Measurements from ENCODE around the gene EIF2D. TPM values are rescaled to one million over a fixed set of nuclear protein-coding genes. Genes with fewer than 3 reads are reported as not detected.

EIF2D gene
- total RNA-seq, 1 experiment from 2014 or later: 110 TPM

DNA sequence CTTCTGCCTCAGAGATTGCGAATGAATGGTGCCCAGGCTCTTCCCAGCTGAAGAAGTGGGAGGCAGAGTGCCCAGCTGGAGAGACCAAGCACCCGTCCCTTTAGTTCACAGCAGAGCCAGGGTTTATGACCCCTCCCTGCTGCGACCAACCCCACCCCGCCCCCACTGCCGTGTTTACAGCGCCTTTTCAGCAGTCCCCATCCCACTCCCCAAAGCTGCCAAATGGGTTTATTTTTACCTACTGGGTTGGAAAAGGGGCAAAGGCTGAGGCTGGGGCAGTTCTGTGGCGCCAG is 46.7 kb upstream of the EIF2D start:
- no peaks in the 10 kb centered on the region for H3K9me3 Mint-ChIP-seq (ENCODE audit: unreplicated experiment)
- TF ChIP-seq, protein P1, sequence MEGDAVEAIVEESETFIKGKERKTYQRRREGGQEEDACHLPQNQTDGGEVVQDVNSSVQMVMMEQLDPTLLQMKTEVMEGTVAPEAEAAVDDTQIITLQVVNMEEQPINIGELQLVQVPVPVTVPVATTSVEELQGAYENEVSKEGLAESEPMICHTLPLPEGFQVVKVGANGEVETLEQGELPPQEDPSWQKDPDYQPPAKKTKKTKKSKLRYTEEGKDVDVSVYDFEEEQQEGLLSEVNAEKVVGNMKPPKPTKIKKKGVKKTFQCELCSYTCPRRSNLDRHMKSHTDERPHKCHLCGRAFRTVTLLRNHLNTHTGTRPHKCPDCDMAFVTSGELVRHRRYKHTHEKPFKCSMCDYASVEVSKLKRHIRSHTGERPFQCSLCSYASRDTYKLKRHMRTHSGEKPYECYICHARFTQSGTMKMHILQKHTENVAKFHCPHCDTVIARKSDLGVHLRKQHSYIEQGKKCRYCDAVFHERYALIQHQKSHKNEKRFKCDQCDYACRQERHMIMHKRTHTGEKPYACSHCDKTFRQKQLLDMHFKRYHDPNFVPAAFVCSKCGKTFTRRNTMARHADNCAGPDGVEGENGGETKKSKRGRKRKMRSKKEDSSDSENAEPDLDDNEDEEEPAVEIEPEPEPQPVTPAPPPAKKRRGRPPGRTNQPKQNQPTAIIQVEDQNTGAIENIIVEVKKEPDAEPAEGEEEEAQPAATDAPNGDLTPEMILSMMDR (IDR thresholded peaks at IDR 0.05; ENCODE audit: unreplicated experiment): no peak
- intact Hi-C loops (cut with micrococcal nuclease): no loop called here
- ChIA-PET CTCF (interaction anchor here (0.6 to 36.8 kb wide), 8 partner anchors 2 to 419 kb away, joined by 3 to 1191 read pairs (median 6); partner anchors contain the start of genes DYRK3 and EIF2D), POLR2A (interaction anchor here (1.2 to 13.3 kb wide), 4 partner anchors 10 to 47 kb away, joined by 4 to 193 read pairs (median 7); partner anchors contain the start of genes DYRK3 and EIF2D)
- H3K27me3 Mint-ChIP-seq (ENCODE audit: insufficient read depth, unreplicated experiment): peaks cover 13% of the 10 kb centered on the region
- no peak for DNase-seq (ENCODE audit: unreplicated experiment)
- H3K4me3 Mint-ChIP-seq (ENCODE audit: unreplicated experiment): no peak overlapping the region
- BruUV-seq (replicated peaks): no TSS peak
- no peak overlapping the region for H3K27ac Mint-ChIP-seq (ENCODE audit: low read depth, unreplicated experiment)
- peaks cover 6% of the 10 kb centered on the region for H3K4me1 Mint-ChIP-seq (ENCODE audit: insufficient read depth, unreplicated experiment)
- no peaks in the 10 kb centered on the region for H3K36me3 Mint-ChIP-seq (ENCODE audit: insufficient read depth, unreplicated experiment)

DNA sequence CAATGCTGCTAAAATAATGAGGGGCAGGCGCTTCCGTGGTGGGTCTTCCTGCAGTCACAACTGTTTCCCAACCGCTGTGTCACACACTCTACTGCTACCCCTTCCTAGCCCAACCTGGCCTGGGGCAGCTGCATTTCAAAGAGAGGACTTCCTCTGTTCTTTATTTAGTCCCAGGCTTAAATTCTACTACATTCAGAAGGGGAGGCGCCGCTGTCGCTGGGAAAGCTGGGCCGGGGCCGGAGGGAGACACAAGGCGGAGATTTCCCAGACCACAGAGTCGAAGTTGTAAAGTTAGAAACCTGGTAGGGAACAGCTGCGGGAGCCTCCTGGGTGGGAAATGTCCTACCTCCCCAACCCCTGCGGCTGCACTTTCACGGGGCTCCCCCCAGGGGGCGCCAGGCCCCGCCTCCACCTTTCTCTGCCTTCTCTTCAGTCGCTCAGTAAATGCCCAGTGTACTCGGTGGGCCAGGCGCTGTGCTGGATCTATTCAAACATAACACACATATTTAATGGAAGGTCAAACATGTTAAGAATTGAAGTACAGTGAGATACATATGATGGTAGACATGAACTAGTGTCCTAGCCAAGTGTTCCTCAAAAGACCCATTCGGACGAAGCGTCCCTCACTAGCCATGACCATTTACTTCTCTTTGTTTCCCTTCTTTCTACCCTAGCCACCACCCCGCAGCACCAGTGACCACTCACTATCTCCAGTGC is 46.2 kb upstream of the EIF2D start:
- Mint-ChIP-seq H3K9me3 (ENCODE audit: unreplicated experiment) (no peaks in the 10 kb centered on the region), H3K27me3 (ENCODE audit: insufficient read depth, unreplicated experiment) (peaks cover 13% of the 10 kb centered on the region), H3K36me3 (ENCODE audit: insufficient read depth, unreplicated experiment) (peaks cover 3% of the 10 kb centered on the region), H3K4me1 (ENCODE audit: insufficient read depth, unreplicated experiment) (peaks cover 6% of the 10 kb centered on the region), H3K27ac (ENCODE audit: low read depth, unreplicated experiment) (no peak overlapping the region), H3K4me3 (ENCODE audit: unreplicated experiment) (no peak overlapping the region)
- no peak for DNase-seq (ENCODE audit: unreplicated experiment)
- TF ChIP-seq, protein P1 (IDR thresholded peaks at IDR 0.05; ENCODE audit: unreplicated experiment): peak; percentile 89
- no TSS peak for BruUV-seq (replicated peaks)
- ChIA-PET CTCF (interaction anchor here (0.6 to 36.8 kb wide), 9 partner anchors 2 to 543 kb away, joined by 3 to 1191 read pairs (median 8); partner anchors contain the start of genes DYRK3 and EIF2D), POLR2A (interaction anchor here (0.7 to 13.3 kb wide), 5 partner anchors 11 to 76 kb away, joined by 3 to 193 read pairs (median 6); partner anchors contain the start of gene DYRK3)
- intact Hi-C loops (cut with micrococcal nuclease): no loop called here

DNA sequence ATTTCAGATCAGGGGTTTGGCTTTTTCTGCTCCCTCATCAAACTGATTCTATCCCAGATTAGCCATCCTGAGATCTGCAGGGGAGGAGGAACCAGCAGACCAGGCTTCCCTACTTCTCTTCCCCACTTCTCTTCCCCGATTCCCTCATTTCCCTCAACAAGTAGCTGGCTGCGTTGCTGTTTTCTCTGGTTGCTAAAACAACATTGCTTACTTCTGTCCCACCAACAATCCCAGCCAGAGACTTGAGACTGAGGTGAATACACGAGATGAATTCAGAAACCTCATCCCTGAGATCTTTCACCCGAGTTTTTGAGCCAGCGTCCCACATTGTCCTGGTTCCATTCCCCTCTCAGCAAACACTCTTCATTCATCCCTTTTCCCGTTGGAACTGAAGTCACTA is 45.5 kb upstream of the EIF2D start:
- Mint-ChIP-seq H3K4me3 (ENCODE audit: unreplicated experiment) (no peak overlapping the region), H3K4me1 (ENCODE audit: insufficient read depth, unreplicated experiment) (peaks cover 3% of the 10 kb centered on the region), H3K9me3 (ENCODE audit: unreplicated experiment) (no peaks in the 10 kb centered on the region), H3K27ac (ENCODE audit: low read depth, unreplicated experiment) (no peak overlapping the region), H3K27me3 (ENCODE audit: insufficient read depth, unreplicated experiment) (peaks cover 7% of the 10 kb centered on the region), H3K36me3 (ENCODE audit: insufficient read depth, unreplicated experiment) (peaks cover 10% of the 10 kb centered on the region)
- intact Hi-C loops (cut with micrococcal nuclease): no loop called here
- CTCF ChIA-PET: interaction anchor here (0.5 to 36.8 kb wide), 6 partner anchors 3 to 333 kb away, joined by 3 to 1191 read pairs (median 182); partner anchors contain the start of genes DYRK3 and EIF2D
- POLR2A ChIA-PET: interaction anchor here (0.6 to 3.8 kb wide), 7 partner anchors 11 to 77 kb away, joined by 3 to 11 read pairs (median 4); partner anchors contain the start of genes DYRK3 and EIF2D
- BruUV-seq (replicated peaks): TSS peak; percentile 9
- TF ChIP-seq, protein P1 (IDR thresholded peaks at IDR 0.05; ENCODE audit: unreplicated experiment): no peak
- DNase-seq (ENCODE audit: unreplicated experiment): no peak

GRCh38 chr1:206656936-206657335 is 44.7 kb upstream of the EIF2D start:
- BruUV-seq (replicated peaks): no TSS peak
- H3K4me1 Mint-ChIP-seq (ENCODE audit: insufficient read depth, unreplicated experiment): peaks cover 7% of the 10 kb centered on the region
- no peak for DNase-seq (ENCODE audit: unreplicated experiment)
- ChIA-PET POLR2A (interaction anchor here (0.6 to 3.8 kb wide), 7 partner anchors 10 to 45 kb away, joined by 3 to 11 read pairs (median 4); partner anchors contain the start of genes DYRK3 and EIF2D), CTCF (interaction anchor here (0.6 to 36.8 kb wide), 5 partner anchors 4 to 273 kb away, joined by 3 to 1191 read pairs (median 356); partner anchors contain the start of genes DYRK3 and EIF2D)
- peaks cover 18% of the 10 kb centered on the region for H3K36me3 Mint-ChIP-seq (ENCODE audit: insufficient read depth, unreplicated experiment)
- intact Hi-C loops (cut with micrococcal nuclease): no loop called here
- H3K9me3 Mint-ChIP-seq (ENCODE audit: unreplicated experiment): no peaks in the 10 kb centered on the region
- H3K27me3 Mint-ChIP-seq (ENCODE audit: insufficient read depth, unreplicated experiment): no peaks in the 10 kb centered on the region
- TF ChIP-seq, protein P1 (IDR thresholded peaks at IDR 0.05; ENCODE audit: unreplicated experiment): no peak
- H3K27ac Mint-ChIP-seq (ENCODE audit: low read depth, unreplicated experiment): no peak overlapping the region
- H3K4me3 Mint-ChIP-seq (ENCODE audit: unreplicated experiment): no peak overlapping the region
